Fibroblast of lung (primary cell): ENCODE data around the gene ATP8A1.

Source experiments
- CTCF ChIP-seq, 2 donors: IDR thresholded peaks in 1 of 2; conservative IDR thresholded peaks in 1 of 2; 1 replicate in 1 of 2; 2 replicates in 1 of 2; pipeline ENCODE4 v1.5.1; 2011 to 2012; ENCODE audit warnings: low read length in 2 of 2, control low read depth in 1 of 2, inconsistent platforms in 1 of 2, low read depth in 1 of 2, mild to moderate bottlenecking in 1 of 2
- EZH2 ChIP-seq: IDR thresholded peaks from 2 replicates; pipeline ENCODE4 v1.5.1; 2012; ENCODE audit warnings: low read length, control low read depth, mild to moderate bottlenecking; ENCODE audit errors: missing control alignments

GRCh38 chr4:42690537-42690936 lies 33.6 kb upstream of the ATP8A1 start:
- TF ChIP-seq CTCF (conservative IDR thresholded peaks at IDR 0.05 in 1 of 2, IDR thresholded peaks at IDR 0.05 in 1 of 2; ENCODE audit: low read depth in 1 of 2, low read length in 2 of 2) (no peak), EZH2 (no peak)
